ENCODE data around the gene OMP. TPM values are rescaled to one million over a fixed set of nuclear protein-coding genes. Genes with fewer than 3 reads are reported as not detected.

The OMP gene
- polyA plus RNA-seq, 3 donors, result 0.25 TPM; not detected in 2

GRCh38 chr11:77136074-77136473 lies 33.4 kb downstream of the OMP start:
- DNase-seq (ENCODE audit: low read depth in 3 of 3, low spot score in 2 of 3), result no peak

DNA sequence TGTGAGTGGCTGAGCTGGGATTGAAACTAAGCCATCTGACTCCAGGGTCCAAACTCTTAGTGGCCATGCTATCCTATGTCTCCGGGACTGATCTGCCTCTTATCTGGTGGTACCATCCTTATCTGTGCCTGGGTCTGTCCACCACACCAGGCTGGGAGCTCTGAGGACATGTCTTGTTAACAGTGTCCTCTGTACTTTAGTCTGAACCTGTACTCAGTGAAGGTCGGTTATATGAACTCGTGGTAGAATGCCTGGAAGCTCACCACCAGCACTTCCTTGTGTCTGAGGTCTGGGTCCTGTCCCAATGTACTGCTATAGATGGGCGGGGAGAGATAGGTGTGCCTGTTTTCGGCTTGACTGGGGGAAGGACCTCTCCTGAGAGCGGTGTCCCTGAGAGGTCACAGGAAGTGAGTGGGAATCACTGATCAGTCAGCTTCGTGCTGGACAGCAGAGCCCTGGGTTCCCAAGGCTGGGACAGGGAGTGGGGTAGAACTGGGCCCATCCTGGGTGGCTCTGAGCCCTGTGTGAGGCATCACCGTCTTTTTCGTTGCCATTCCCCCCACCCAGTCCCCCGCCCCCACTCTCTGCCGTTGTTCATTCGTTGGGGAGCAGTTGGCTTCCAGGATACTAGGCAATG lies 34.3 kb downstream of the OMP start:
- DNase-seq (ENCODE audit: low read depth in 3 of 3, low spot score in 2 of 3), result no peak

GRCh38 chr11:77137421-77137820 lies 34.8 kb downstream of the OMP start:
- DNase-seq (ENCODE audit: low read depth in 3 of 3, low spot score in 2 of 3), result no peak

DNA sequence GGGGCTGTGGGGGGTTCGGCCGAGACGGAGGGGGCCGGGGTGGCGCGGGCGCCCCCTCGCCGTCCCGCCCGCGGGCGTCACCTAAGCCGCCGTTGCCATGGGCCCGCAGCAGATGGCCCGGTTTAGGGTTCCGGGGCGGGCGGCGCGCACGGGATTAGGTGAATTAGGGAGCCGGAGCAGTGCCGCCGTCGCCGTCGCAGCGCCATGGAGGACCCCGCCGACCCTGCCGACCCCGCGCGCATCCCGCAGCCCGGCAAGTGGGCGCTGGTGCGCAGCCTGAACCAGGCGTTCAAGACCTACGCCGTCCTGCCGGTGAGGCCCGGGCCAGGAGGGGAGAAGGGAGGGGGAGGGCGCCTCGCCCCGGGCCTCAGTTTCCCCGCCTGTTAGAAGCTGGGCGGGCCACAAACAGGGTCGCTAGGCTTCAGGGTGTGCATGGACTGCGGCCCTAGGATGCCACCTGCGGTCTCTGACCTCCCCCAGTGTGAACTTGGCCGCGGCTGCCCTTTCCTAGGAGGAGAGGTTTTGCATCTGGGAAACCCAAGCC lies 35.5 kb downstream of the OMP start:
- no peak for DNase-seq (ENCODE audit: low read depth in 3 of 3, low spot score in 2 of 3)

- DNase-seq (ENCODE audit: low read depth in 3 of 3, low spot score in 2 of 3), result no peak
Measured at GRCh38 chr11:77139201-77139600, 36.6 kb downstream of the OMP start.

DNA sequence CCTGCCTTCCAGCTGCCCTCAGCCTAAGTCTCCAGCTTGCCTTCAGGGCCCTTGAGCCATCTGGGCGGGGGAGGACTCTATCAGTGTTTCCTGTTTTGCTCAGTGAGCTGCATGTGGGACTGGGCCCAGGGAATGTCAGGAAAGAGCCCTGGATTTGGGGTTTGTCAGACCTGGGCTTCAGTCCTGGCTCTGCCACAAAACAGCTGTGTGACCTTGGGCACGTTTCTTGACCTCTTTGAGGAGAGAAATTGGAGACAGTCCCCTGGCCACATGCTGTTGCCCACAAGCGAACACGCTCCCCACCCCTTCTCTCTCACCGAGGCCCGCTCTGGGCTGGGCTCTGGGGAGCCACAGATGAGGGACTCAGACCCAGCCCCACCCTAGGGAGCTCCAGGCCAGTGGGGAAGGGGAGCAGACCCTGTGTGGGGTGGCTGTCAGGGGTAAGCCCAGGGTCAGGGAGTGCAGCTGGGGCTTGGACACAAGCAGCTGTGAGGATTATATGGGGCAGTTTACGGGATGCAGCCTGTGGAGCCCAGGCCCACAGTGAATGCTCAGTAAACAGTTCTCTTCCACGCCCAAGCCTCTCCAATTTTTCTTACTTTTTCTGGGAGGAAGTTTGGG lies 37.7 kb downstream of the OMP start:
- DNase-seq (ENCODE audit: low read depth in 3 of 3, low spot score in 2 of 3), result no peak

GRCh38 chr11:77141034-77141433 lies 38.4 kb downstream of the OMP start:
- DNase-seq (ENCODE audit: low read depth in 3 of 3, low spot score in 2 of 3), result no peak

GRCh38 chr11:77141475-77141874 lies 38.8 kb downstream of the OMP start:
- DNase-seq (ENCODE audit: low read depth in 3 of 3, low spot score in 2 of 3), result no peak

GRCh38 chr11:77142091-77142975 lies 39.7 kb downstream of the OMP start:
- DNase-seq (ENCODE audit: low read depth in 3 of 3, low spot score in 2 of 3), result no peak

- DNase-seq (ENCODE audit: low read depth in 3 of 3, low spot score in 2 of 3), result no peak
Measured at GRCh38 chr11:77143405-77144020, 40.9 kb downstream of the OMP start.

- no peak for DNase-seq (ENCODE audit: low read depth in 3 of 3, low spot score in 2 of 3)
Measured at GRCh38 chr11:77144196-77144856, 41.7 kb downstream of the OMP start.

DNA sequence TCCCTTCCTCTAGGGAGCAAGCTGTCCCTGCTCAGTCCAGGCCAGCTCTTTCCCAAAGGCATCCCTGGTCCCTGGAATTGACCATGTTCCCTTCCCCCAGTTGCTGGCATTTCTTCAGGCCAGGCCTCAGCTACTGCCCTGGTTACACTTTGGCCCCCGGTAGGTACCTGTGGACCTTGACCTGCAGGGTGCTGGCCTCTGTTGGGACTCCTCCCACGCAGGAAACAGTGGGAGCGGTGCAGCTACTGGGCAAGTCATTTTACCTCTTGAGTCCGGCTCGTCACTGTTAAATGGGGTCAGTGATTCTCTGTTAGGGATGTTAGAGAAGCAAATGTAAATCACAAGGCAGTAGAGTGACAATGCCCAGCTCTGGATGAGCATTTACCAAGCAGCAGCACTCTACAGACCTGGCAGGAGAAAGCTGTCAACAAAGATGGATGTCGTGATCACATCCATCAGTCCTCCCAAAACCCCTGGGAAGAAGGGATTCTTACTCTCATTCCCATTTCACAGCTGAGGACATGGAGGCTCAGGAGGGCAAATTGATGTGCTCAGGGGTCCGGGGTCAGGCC lies 42.3 kb downstream of the OMP start:
- DNase-seq (ENCODE audit: low read depth in 3 of 3, low spot score in 2 of 3), result no peak

DNA sequence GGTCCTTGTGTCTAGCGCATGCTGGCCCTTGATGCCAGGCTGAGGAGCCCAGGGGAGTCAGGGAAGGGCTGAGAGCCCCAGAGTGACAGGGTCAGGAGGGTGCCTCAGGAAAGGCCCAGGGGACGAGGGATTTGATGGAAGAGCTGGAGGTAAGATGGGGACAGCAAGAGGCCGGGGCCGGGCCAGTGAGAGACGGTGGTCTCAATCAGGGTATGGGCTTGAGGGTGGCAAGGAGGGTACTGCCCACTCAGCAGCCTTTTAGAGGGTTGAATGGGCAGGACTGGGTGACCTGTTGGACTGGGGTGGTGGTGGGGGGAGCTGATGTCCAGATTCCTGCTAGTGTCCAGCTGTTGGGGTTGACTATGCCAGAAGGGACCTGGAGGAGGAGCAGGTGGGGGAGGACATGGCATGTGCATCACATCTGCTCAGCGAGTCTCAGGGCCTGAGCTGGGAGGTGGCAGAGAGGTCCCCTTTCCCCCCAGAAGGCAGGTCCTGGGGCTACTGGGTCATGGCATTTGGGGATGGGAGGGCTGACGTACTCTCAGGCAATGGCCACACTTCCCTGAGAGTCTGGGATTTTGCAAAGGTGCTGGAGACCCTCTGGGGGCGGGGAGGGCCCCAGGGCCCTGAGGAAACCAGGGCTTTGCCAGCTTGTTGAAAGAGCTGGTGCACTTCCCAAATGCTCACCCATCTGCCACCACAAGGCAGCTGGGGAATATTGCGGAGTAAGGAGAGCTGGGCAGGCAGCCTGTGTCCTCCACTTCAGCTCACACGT lies 43.8 kb downstream of the OMP start:
- DNase-seq (ENCODE audit: low read depth in 3 of 3, low spot score in 2 of 3), result no peak

- DNase-seq (ENCODE audit: low read depth in 3 of 3, low spot score in 2 of 3), result no peak
Measured at GRCh38 chr11:77147036-77147315, 44.3 kb downstream of the OMP start.

DNA sequence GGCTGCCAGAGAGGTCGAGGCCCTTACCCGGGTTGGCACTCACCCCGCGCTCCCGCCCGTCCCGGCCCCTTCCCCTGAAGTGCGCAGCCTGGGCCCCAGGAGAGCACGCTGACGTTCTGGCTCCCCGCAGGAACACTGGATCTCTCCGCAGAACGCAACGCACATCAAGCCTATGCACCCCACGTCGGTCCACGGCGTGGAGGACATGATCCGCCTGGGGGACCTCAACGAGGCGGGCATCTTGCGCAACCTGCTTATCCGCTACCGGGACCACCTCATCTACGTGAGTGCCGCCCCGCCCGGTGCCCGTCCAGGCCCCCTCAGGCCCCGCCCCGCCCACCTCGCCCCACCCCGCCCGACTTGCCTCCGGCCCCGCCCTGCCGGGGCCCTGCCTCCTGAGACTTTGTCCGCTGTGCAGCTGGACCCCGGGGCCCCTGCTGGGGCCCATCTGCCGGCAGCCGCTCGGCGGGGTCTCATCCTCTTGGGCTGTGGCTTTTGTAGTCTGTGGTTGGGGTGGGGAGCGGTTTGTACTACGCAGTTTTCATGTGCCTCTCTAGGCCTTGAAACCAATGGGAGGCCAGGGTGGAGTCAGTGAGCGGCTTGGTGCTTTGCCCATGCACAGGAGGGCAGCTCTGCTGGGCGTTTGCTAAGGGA lies 45.2 kb downstream of the OMP start:
- no peak for DNase-seq (ENCODE audit: low read depth in 3 of 3, low spot score in 2 of 3)

DNA sequence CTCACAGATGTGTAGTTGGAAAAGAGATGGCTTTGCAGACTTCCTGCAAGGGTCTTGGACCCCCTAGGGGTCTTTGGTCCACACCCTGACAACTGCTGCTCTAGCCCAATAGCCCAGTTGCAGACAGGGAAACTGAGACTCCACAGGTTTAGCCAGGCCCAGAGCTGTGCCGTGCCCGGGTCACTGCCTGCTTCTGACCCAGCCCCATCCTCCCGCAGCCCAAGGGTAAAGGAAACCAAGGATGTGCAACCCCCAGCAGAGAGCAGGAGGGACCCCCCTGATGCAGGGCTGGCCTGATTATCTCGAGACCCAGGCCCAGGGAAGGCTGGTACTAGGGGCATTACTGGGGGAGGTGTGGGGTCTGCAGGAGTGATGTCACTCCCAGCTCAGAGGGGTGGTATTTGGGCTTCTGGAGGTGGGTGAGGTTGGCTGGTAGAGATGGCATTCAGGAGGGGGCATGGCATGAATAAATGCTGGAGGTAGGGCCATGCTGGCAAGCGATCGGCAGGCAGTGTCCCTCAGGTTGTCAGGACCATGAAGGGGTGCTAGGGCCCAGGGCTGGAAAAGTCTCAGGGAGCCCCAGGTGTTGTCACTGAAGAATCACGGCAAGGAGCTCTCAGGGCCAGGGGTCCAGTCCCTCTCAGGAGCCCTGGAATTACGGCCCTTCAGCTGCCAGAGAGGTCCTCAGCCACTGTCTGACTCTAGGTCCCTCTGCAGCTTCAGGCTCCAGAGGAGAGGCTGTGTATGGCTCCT lies 46.5 kb downstream of the OMP start:
- DNase-seq (ENCODE audit: low read depth in 3 of 3, low spot score in 2 of 3), result no peak

DNA sequence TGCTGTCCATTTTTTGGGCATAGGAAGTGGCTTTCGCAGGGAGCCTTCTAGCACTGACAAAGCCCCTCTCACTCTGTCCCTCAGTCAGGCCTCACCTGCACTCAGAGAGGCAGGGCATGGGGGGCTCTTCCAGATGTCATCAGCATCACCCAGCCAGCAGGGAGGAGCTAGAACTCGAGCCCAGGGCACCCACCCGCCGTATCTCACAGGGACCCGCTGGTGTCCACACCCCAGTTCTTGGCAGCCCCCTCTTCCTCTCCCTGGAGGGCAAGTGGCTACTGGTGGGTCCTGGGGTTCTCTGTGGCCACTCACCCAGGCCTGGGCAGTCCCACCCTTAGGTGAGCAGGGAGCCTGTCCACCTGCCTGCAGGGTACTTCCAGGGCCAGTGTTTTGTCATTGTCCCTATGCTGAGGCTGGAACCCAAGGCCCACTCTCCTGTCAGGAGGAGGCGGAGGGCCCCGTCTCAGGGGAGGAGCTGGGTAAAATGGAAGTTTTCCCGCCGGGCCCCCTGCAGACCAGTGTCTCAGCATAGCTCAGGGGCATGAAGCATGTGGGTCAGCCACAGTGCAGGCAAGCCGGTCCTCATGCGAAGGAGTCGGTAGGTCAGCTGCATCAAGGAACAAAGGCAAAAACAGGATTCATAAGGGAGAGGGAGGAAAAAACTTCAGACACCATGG lies 47.2 kb downstream of the OMP start:
- no peak for DNase-seq (ENCODE audit: low read depth in 3 of 3, low spot score in 2 of 3)

GRCh38 chr11:77150836-77151235 lies 48.2 kb downstream of the OMP start:
- no peak for DNase-seq (ENCODE audit: low read depth in 3 of 3, low spot score in 2 of 3)
